ENCODE measurements around the gene CDK3.

CDK3 gene

DNA sequence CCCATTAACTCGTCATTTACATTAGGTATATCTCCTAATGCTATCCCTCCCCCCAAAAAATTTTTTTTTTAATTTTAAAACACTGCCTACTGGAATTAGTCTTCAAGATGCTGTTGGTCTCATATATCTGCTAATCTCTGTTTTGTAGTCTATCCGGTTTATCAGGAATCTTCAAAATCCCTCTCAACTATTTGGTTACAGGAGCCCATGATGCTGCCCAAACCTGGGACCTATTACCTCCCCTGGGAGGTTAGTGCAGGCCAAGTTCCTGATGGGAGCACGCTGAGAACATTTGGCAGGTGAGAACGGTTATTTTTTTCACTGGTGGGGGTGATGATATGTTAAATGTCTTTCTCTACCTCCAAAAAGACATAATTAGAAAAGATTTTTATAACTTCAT, 14.7 kb upstream of the CDK3 start:
- DNase-seq: no peak
- in situ Hi-C loops (cut with MboI; ENCODE audit: low pct_unique_long_range_greater_than_20kb, low sequenced_read_pairs): no loop called here

DNA sequence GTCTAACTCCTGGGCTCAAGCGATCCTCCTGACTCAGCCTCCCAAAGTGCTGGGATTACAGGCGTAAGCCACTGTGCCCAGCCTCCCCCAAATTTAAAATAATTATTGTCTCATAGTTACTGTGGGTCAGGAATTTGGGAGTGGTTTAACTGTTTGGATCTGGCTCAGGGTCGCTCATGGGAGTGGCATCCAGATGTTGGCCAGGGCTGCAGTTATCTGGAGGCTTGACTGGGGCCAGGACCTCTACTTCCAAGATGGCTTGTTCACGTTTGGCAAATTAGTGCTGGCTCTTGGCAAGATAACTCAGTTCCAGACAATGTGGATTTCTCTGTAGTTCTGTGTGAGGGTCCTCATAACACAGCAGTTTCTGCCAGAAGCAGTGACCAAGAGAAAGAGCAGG, 13.6 kb upstream of the CDK3 start:
- in situ Hi-C loops (cut with MboI; ENCODE audit: low pct_unique_long_range_greater_than_20kb, low sequenced_read_pairs): no loop called here
- no peak for DNase-seq

DNA sequence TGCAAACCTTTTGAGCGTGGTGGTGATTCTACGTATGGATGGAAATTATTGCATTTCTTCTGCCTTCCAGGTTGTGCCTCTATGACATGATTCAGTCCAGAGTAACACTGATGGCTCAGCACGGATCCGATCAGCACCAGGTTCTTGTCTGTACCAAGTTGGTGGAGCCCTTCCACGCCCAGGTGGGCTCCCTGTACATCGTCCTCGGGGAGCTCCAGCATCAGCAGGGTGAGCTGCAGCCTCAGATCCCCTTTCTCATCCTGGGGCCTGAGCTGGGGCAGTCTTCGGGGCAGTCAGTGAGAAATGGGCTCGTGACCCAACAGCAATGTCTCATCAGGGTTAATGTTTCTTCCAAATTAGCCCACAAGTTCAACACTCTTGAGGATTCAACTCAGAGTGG, 9.3 kb upstream of the CDK3 start:
- DNase-seq: no peak
- in situ Hi-C loops (cut with MboI; ENCODE audit: low pct_unique_long_range_greater_than_20kb, low sequenced_read_pairs): no loop called here

DNA sequence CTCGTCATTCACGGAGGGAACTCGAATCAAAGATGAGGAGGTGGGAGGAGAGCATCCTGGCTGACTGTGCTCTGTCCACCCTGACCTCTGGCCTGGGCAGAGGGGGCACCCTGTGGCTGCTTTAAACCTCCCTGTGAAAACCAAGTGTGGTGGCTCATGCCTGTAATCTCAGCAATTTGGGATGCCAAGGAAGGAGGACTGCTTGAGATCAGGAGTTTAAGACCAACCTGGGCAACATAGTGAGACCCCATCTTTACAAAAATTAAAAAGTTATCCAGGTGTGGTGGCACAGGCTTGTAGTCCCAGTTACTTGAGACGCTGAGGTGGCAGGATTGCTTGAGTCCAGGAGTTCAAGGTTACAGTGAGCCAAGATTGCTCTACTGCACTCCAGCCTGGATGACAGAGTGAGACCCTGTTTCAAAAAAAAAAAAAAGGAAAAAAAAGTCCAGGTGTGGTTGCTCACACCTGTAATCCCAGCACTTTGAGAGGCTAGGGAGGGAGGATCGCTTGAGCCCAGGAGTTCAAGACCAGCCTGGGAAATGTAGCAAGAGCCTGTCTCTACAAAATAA, 5.8 kb upstream of the CDK3 start:
- in situ Hi-C loops (cut with MboI; ENCODE audit: low pct_unique_long_range_greater_than_20kb, low sequenced_read_pairs): no loop called here
- no peak for DNase-seq

DNA sequence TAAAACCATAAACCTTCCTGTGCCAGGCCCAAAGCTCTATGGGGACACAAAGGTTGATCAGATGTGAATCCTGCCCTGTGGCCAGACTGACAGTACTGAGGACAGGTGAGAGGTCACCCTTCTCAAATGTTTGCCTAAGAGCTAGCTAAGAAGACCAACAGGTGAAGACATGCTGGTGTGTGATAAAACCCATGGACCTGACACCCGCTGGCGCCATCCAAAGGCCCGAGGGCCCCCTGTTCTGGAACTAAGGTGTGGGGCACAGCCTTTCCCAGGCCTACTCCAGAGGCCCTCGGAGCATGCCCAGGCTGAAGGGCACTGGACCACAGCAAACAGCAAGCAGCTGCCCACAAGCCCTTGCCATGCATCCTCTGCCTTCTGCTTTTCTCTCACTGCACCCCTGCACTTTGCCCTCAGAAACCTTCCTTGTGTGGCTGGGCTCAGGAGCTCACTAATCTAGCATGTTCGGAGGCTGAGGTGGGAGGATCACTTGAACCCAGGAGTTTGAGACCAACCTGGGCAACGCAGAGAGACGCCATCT, 5.2 kb upstream of the CDK3 start:
- no peak for DNase-seq
- in situ Hi-C loops (cut with MboI; ENCODE audit: low pct_unique_long_range_greater_than_20kb, low sequenced_read_pairs): no loop called here

DNA sequence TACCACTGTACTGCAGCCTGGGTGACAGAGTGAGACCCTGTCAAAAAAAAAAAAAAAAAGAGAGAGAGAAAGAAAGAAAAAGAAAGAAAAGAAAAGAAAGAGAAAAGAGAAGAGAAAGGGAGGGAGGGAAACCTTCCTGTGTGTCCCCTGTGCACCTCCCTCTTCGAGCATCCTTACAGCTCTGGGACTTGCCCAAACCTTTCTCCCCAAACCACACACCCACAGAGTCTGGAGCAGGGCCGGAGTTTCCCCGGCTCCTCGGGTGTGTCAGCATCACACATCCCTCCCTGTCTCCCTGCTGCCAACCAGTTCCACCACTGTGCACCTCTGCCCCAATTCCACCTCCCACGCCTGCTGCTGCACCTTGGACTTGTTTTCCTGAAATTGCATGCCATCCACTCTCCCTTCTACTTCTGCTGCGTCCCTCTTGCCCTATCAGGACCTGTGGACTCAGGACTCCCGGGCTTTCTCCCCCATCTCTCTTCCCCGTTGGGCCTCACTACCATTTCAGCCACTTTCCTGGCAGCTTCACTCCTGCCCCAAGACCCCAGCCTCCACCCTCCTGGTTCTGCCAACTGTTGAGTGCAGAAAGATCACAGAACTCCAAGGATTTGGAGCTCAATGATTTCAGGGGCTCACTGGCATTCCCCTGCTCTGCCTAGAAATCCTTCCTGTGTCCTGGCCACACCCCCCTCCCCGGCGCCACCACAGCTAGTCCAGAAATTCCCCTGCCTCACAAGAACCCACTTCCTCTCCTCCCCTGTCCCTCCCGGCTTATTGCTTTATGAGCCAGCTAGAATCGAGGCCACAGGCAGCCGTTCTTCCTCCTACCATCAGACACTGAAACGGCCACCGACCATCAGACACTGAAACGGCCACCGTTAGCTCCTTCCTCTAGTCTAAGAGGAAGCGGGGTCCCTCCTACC, 3.7 kb upstream of the CDK3 start:
- in situ Hi-C loops (cut with MboI; ENCODE audit: low pct_unique_long_range_greater_than_20kb, low sequenced_read_pairs): no loop called here
- DNase-seq: peak; percentile 91

DNA sequence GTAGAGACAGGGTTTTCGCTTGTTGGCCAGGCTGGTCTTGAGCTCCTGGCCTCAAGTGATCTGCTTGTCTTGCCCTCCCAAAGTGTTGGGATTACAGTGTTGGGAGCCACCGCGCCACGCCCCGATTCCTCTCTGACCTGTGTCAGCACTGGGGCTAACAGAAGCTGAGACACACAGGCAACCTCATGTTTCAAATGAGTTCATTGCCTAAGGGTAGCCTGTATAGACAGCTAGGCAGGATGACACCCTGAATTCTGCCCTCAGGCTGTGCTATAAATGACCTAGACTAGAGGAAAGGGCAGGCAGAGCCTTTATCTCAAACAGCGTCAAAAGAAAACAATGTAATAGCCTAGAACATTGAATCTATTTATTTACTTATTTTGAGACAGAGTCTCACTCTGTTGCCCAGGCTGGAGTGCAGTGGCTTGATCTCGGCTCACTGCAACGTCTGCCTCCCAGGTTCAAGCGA, 2.3 kb upstream of the CDK3 start:
- in situ Hi-C loops (cut with MboI; ENCODE audit: low pct_unique_long_range_greater_than_20kb, low sequenced_read_pairs): no loop called here
- DNase-seq: no peak

DNA sequence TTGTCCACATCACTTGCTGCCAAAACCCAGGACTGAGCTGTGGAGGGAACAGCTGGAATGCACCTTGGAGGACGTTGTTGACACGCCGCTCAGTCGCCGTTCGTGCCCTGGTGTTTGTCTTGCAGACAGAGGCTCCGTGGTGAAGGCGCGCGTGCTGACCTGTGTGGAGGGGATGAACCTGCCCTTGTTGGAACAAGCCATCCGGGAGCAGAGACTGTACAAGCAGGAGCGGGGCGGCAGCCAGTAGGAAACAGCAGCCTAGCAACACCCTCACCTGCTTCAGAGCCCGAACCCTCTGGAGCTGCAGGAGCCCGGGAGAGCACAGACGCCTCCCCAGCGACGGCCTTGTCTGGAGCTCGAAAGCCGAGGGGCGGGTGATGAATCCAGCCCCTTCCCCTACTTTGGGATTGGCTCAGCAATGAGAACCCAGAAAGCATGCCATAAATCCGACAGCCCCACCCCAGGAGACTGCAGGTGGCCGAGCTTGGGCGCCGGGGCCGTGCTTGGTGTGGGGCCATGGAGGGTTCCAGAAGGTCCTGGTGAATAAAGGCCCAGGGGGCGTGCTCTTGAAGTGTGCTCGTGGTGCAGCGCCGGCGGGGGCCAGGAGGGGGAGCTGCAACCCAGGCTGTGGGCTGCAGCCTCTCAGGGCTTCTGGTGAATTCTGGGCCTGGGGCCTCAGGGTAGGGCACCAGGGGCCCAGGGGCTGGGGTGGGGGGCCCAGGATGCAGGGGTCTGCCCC, 470 bp upstream of the CDK3 start:
- in situ Hi-C loops (cut with MboI; ENCODE audit: low pct_unique_long_range_greater_than_20kb, low sequenced_read_pairs): loop anchor here (25.0 kb wide), 1 partner anchor 287 kb away; no protein-coding TSS in a partner anchor
- DNase-seq: peak; percentile 69

DNA sequence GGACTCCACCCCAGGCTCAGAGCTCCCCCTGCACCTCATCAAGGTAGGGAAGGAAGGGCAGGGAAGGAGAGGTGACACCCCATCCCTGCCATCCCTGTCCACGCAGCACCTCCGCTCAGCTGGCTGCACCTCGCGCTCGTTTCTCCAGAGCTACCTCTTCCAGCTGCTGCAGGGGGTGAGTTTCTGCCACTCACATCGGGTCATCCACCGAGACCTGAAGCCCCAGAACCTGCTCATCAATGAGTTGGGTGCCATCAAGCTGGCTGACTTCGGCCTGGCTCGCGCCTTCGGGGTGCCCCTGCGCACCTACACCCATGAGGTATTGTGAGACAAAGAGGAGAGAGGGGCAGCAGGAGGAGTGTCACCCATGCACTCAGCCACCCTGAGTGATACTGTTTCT, 1.4 kb downstream of the CDK3 start:
- in situ Hi-C loops (cut with MboI; ENCODE audit: low pct_unique_long_range_greater_than_20kb, low sequenced_read_pairs): loop anchor here (25.0 kb wide), 1 partner anchor 285 kb away; no protein-coding TSS in a partner anchor
- DNase-seq: no peak

DNA sequence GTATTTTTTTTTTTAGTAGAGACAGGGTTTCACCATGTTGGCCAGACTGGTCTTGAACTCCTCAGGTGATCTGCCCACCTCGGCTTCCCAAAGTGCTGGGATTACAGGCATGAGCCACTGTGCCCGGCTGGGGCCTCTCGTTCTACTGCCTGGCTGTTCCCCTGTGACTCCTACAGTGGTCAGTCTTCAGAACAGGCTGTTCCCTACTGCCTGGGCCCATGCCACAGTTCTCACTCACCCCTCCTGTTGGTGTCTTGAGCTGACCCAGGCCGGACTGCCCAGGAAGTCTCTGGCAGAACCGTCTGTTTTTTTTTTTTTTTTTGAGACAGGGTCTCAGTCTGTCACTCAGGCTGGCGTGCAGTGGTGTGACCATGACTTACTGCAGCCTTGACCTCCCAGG, 3.3 kb downstream of the CDK3 start:
- in situ Hi-C loops (cut with MboI; ENCODE audit: low pct_unique_long_range_greater_than_20kb, low sequenced_read_pairs): loop anchor here (25.0 kb wide), 1 partner anchor 283 kb away; no protein-coding TSS in a partner anchor
- no peak for DNase-seq

DNA sequence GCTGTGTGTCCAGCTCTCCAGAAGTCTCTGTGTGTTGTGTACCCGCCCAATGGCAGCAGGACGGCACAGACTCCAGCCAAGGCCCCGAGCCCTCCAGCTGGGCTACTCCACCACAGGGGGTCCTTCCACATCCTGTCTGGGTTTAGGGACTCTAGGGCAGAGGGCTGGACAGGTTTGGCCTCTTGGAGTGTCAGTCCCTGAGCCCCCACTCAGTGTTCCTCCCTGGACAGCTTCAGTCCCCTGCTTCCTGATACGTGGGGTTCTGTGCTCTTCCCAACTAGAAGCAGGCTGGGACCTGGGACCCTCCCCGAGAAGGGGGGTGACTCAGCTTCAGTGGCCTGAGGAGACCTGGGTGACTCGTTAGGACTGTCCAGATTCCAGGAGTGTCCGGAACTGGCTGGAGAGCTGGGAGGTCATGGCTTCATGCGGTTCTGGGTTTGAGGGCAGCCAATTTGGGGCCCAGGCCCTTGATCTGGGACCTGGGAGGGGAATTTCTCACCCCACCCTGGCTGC, 4.2 kb downstream of the CDK3 start:
- DNase-seq: no peak
- in situ Hi-C loops (cut with MboI; ENCODE audit: low pct_unique_long_range_greater_than_20kb, low sequenced_read_pairs): loop anchor here (25.0 kb wide), 1 partner anchor 282 kb away; no protein-coding TSS in a partner anchor

DNA sequence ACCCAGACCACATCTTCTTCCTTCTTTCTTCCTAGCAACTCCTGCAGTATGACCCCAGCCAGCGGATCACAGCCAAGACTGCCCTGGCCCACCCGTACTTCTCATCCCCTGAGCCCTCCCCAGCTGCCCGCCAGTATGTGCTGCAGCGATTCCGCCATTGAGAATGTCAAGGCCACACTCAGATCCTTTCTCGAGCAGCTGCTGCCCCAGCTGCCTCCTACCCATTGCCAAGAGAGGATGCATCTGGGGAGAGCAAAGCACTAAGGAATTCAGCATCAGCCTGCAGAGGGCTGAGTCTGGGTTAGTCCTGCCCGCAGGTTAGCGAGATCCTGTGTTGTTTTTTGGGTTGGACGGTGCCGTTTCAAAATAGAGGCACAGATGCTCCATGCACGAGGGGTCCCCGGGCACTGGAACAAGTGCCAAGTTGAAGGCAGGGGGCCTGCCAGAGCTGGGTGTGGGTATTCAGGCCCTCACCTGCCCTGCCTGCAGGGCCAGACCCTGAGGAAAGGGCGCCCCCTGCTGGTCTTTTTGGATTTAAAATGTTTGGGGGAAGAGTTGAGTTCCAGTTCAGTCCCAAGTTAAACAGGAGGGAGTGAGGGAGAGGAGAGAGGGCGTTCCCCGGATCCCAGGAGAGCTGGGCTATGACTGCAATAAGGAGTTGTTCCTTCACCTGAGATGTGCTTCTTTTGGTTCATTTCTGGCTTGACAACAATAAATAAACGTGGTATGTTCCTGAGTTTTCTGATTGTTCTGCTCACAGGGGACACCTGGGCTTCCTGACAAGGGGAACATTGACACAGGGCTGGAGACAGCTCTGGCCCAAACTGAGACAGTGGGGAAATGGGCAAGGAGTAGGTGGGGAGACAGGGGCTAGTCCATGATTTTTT, 4.9 kb downstream of the CDK3 start:
- peak; percentile 82 for DNase-seq
- in situ Hi-C loops (cut with MboI; ENCODE audit: low pct_unique_long_range_greater_than_20kb, low sequenced_read_pairs): loop anchor here (25.0 kb wide), 1 partner anchor 282 kb away; no protein-coding TSS in a partner anchor

DNA sequence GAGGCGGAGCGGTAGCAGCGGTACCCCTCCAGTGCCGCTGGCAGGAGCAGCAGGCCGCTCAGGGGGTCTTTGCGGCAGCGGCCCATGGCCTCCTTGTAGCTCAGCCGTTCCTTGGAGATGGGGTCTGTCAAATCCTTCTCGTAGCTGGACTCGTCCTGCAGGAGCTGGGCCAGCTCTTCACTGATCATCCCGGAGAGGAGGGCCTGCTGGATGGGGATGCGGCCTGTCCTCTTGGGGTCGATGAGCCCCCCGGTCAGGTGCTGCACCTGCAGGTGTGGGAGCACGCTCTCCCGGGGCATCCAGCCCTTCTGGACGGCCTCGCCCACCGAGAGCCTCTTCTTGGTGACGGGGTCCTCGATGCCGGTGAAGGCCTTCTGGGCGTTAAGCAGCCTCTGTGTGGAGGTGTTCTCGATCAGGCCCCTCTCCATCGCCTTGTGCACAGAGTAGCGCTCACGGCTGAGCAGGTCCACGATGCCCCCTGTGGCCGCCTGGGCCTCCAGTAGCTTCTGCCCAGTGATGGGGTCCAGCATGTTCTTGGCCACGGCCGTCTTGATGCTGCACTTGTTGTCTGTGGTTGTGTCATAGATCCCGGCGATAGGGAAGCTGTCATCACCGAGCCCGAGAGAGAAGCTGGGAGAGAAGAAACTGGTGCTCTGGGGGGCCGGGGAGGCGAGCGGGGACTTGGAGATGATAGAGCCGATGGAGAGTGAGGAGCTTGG, 6.6 kb downstream of the CDK3 start:
- no peak for DNase-seq
- in situ Hi-C loops (cut with MboI; ENCODE audit: low pct_unique_long_range_greater_than_20kb, low sequenced_read_pairs): loop anchor here (25.0 kb wide), 1 partner anchor 280 kb away; no protein-coding TSS in a partner anchor

DNA sequence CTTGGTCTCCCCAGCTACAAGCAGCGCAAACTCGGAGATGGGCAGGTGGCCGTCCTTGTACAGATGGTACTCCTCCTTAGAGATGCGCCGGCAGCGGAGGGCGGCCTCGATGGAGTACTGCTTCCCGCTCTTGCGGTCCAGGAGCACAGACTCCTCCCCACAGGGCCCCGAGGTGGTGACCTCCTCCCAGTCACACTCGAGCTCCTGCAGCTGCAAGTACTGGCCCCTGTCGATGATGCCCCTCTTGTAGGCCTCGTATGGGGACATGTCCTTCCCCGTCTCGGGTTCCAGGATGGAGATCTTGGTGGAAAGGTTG, 7.2 kb downstream of the CDK3 start:
- in situ Hi-C loops (cut with MboI; ENCODE audit: low pct_unique_long_range_greater_than_20kb, low sequenced_read_pairs): loop anchor here (25.0 kb wide), 1 partner anchor 279 kb away; no protein-coding TSS in a partner anchor

DNA sequence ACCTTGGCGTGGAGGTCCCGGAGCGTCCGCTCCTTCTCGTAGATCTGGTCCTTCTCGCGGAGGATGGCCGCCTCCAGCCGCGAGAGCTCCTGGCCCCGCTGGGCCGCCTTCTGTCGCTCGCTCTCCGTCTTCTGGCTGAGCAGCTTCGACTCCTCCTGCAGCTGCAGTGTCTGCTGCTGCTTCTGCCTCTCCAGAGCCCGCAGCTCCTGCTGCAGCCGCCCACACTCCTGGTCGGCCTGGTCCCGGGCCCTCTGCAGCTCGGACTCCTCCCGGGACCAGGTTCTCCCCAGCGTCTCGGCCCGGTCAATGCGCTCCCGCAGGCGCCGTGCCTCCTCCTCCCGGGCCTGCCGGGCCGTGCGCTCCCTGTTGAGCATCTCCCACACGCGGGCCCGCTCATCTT, 7.6 kb downstream of the CDK3 start:
- DNase-seq: no peak
- in situ Hi-C loops (cut with MboI; ENCODE audit: low pct_unique_long_range_greater_than_20kb, low sequenced_read_pairs): loop anchor here (25.0 kb wide), 1 partner anchor 279 kb away; no protein-coding TSS in a partner anchor

More for the DNA sequence above, 7.2 kb downstream of the CDK3 start:
- no peak for DNase-seq

DNA sequence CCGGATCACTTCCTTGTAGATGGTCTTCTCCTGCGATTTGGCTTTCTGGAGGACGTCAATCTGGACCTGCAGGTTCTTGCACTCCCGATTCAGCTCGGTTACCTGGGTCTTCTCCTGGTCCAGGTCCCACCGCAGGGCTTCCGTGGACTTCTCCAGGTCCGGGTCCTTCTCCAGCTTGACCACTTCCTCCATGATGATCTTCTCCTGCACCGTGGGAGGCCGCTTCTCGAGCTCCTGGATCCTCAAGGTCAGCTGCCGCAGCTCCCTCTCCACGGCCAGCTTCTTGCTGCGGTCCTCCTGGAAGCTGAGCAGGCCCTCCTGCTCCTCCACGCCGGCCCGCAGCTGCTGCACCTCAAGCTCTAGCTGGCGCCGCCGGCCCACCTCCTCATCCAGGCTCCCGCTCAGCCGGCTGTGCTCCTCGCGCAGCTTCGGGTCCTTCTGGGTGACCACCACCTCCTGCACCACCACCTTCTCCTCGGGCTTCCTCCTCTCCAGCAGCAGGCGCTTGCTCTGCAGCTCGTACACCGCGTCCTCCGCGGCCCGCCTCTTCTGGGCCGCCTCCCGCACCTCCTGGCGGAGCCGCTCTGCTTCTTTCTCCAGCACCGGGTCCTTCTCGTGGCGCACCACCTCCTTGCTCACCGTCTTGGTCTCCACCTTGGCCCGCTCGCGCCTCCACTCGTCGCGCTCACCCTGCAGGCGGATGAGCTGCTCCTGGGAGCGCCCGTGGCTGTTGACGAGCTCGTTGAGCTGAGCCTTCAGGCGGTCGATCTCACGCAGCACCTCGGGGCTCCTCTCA, 8.2 kb downstream of the CDK3 start:
- in situ Hi-C loops (cut with MboI; ENCODE audit: low pct_unique_long_range_greater_than_20kb, low sequenced_read_pairs): loop anchor here (25.0 kb wide), 1 partner anchor 278 kb away; no protein-coding TSS in a partner anchor
- no peak for DNase-seq

DNA sequence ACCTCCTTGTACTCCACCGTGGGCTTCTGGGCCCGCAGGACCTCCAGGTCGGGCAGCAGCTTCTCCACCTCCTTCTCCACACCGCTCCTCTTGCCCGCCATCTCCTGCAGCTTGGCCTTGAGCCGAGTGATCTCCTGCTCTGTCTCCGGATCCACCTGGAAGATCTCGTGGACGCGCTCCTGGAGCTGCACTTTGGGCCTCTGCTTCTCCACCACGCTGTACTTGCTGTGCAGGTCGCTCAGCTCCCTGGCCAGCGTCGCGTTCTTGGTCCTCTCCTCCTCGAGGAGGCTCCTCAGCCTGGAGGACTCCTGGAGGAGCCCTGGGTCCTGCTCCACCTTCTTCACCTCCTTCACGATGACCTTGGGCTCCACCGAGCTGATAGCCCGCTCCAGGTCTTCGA, 8.8 kb downstream of the CDK3 start:
- no peak for DNase-seq
- in situ Hi-C loops (cut with MboI; ENCODE audit: low pct_unique_long_range_greater_than_20kb, low sequenced_read_pairs): loop anchor here (25.0 kb wide), 1 partner anchor 278 kb away; no protein-coding TSS in a partner anchor
